Measurements from ENCODE around the gene GIPC2. TPM values are rescaled to one million over a fixed set of nuclear protein-coding genes. Genes with fewer than 3 reads are reported as not detected.

GIPC2 gene
- total RNA-seq, 1 donor from 2014 or later, result 2.5 TPM

GRCh38 chr1:78122389-78122788 is 76.6 kb downstream of the GIPC2 start:
- DNase-seq, result no peak
- Histone ChIP-seq H3K4me3 (no peak overlapping the region), H3K4me1 (no peaks in the 10 kb centered on the region), H3K27me3 (ENCODE audit: low read depth) (no peaks in the 10 kb centered on the region), H3K36me3 (peaks cover 4% of the 10 kb centered on the region), H3K9me3 (replicated peaks) (no peaks in the 10 kb centered on the region), H3K27ac (replicated peaks) (no peak overlapping the region)
- intact Hi-C loops (cut with micrococcal nuclease), result no loop called here
- TF ChIP-seq CTCF (IDR thresholded peaks at IDR 0.05; ENCODE audit: borderline replicate concordance), result no peak

- H3K27me3 ChIP-seq (ENCODE audit: low read depth), result no peaks in the 10 kb centered on the region
- no peaks in the 10 kb centered on the region for H3K4me1 ChIP-seq
- no peak overlapping the region for H3K4me3 ChIP-seq
- H3K36me3 ChIP-seq, result peaks cover 4% of the 10 kb centered on the region
- TF ChIP-seq CTCF (IDR thresholded peaks at IDR 0.05; ENCODE audit: borderline replicate concordance), result no peak
- intact Hi-C loops (cut with micrococcal nuclease), result no loop called here
- no peaks in the 10 kb centered on the region for H3K9me3 ChIP-seq (replicated peaks)
- H3K27ac ChIP-seq (replicated peaks), result no peak overlapping the region
- DNase-seq, result no peak
These were observed 80.7 kb downstream of the GIPC2 start for GRCh38 chr1:78126506-78126905.

- Histone ChIP-seq H3K4me3 (no peak overlapping the region), H3K27me3 (ENCODE audit: low read depth) (no peaks in the 10 kb centered on the region), H3K4me1 (no peaks in the 10 kb centered on the region), H3K27ac (replicated peaks) (no peak overlapping the region), H3K9me3 (replicated peaks) (no peaks in the 10 kb centered on the region), H3K36me3 (no peaks in the 10 kb centered on the region)
- intact Hi-C loops (cut with micrococcal nuclease), result no loop called here
- no peak for TF ChIP-seq CTCF (IDR thresholded peaks at IDR 0.05; ENCODE audit: borderline replicate concordance)
- DNase-seq, result no peak
These were observed 86.6 kb downstream of the GIPC2 start for GRCh38 chr1:78132174-78132947.

GRCh38 chr1:78132948-78133322 is 87.2 kb downstream of the GIPC2 start:
- Histone ChIP-seq H3K4me1 (no peaks in the 10 kb centered on the region), H3K27me3 (ENCODE audit: low read depth) (no peaks in the 10 kb centered on the region), H3K4me3 (no peak overlapping the region), H3K36me3 (no peaks in the 10 kb centered on the region), H3K27ac (replicated peaks) (no peak overlapping the region), H3K9me3 (replicated peaks) (no peaks in the 10 kb centered on the region)
- intact Hi-C loops (cut with micrococcal nuclease), result no loop called here
- no peak for TF ChIP-seq CTCF (IDR thresholded peaks at IDR 0.05; ENCODE audit: borderline replicate concordance)
- no peak for DNase-seq

- no peaks in the 10 kb centered on the region for H3K4me1 ChIP-seq
- TF ChIP-seq CTCF (IDR thresholded peaks at IDR 0.05; ENCODE audit: borderline replicate concordance), result no peak
- no peak overlapping the region for H3K27ac ChIP-seq (replicated peaks)
- no peaks in the 10 kb centered on the region for H3K9me3 ChIP-seq (replicated peaks)
- DNase-seq, result no peak
- intact Hi-C loops (cut with micrococcal nuclease), result loop anchor here (5.0 kb wide), 1 partner anchor 471 kb away; no protein-coding TSS in a partner anchor
- no peaks in the 10 kb centered on the region for H3K27me3 ChIP-seq (ENCODE audit: low read depth)
- no peaks in the 10 kb centered on the region for H3K36me3 ChIP-seq
- H3K4me3 ChIP-seq, result no peak overlapping the region
These were observed 90.9 kb downstream of the GIPC2 start for GRCh38 chr1:78136680-78137079.
